PC-9 (cell line): Measurements from ENCODE around the gene RAB24. TPM values are rescaled to one million over a fixed set of nuclear protein-coding genes. Genes with fewer than 3 reads are reported as not detected.
A peak's percentile ranks its signal among the peaks of the same experiment; 100 is the strongest.

ENCODE experiments used
- BruUV-seq: library from RNA; stranded (reverse); fragments of 400-500 nt; replicated peaks from 2 replicates; lab custom pipeline; 2021; lab: Mats Ljungman, UMichigan
- CTCF ChIA-PET: fragments of 300-600 bp; sonication (Branson Sonifier 250); formaldehyde crosslinking; loops from one replicate; lab custom pipeline; 2022; ENCODE audit warnings: antibody characterized with exemption; lab: Charles Lee
- POLR2A ChIA-PET: fragments of 300-600 bp; sonication (Branson Sonifier 250); formaldehyde crosslinking; loops from one replicate; lab custom pipeline; 2022; ENCODE audit warnings: antibody characterized with exemption; ENCODE audit not compliant: unreplicated experiment; lab: Charles Lee
- DNase-seq, 2 experiments: peaks; one replicate each; pipeline versions ENCODE4 v3.0.0 to v3.0.0-alpha.2; 2015 to 2022; ENCODE audit warnings: mixed read lengths in 1 of 2
- H2AFZ ChIP-seq: fragments of 200-600 bp; sonication (generic); 2 replicates; pipeline ENCODE4 v1.8.1; 2017; ENCODE audit warnings: antibody characterized with exemption
- H3F3A ChIP-seq: fragments of 200-600 bp; sonication (generic); 2 replicates; pipeline ENCODE4 v1.8.1; 2017; ENCODE audit warnings: antibody characterized with exemption, mild to moderate bottlenecking, low read depth; ENCODE audit not compliant: insufficient read depth
- H3K27ac ChIP-seq: fragments of 200-600 bp; sonication (generic); 2 replicates; pipeline ENCODE4 v1.6.1; 2016; ENCODE audit warnings: mixed run types
- H3K27me3 ChIP-seq: fragments of 200-600 bp; sonication (generic); 2 replicates; pipeline ENCODE4 v1.6.1; 2016; ENCODE audit warnings: low read depth, mixed run types; ENCODE audit not compliant: insufficient read depth
- H3K36me3 ChIP-seq: fragments of 200-600 bp; sonication (generic); 2 replicates; pipeline ENCODE4 v1.6.1; 2016; ENCODE audit warnings: low read depth, mixed run types
- H3K4me1 ChIP-seq: fragments of 200-600 bp; sonication (generic); replicated peaks from 2 replicates; pipeline ENCODE4 v1.6.1; 2016; ENCODE audit warnings: mixed run types; ENCODE audit not compliant: insufficient read depth
- H3K4me2 ChIP-seq: fragments of 200-600 bp; sonication (generic); 2 replicates; pipeline ENCODE4 v1.6.1; 2017; ENCODE audit warnings: mixed run types
- H3K4me3 ChIP-seq: fragments of 200-600 bp; sonication (generic); 2 replicates; pipeline ENCODE4 v1.6.1; 2016; ENCODE audit warnings: mixed run types
- H3K79me2 ChIP-seq: fragments of 200-600 bp; sonication (generic); 2 replicates; pipeline ENCODE4 v1.6.1; 2017; ENCODE audit warnings: low read depth, mixed run types
- H3K9me2 ChIP-seq: fragments of 200-600 bp; sonication (generic); 2 replicates; pipeline ENCODE4 v1.8.1; 2017; ENCODE audit warnings: mild to moderate bottlenecking; ENCODE audit not compliant: insufficient read depth
- H3K9me3 ChIP-seq: fragments of 200-600 bp; sonication (generic); 2 replicates; pipeline ENCODE4 v1.8.1; 2016; ENCODE audit warnings: low read depth; ENCODE audit not compliant: insufficient read depth
- H4K20me1 ChIP-seq: fragments of 200-600 bp; sonication (generic); 2 replicates; pipeline ENCODE4 v1.8.1; 2017; ENCODE audit not compliant: insufficient read depth
- EZH2 ChIP-seq: fragments of 200-600 bp; sonication (generic); IDR thresholded peaks from 2 replicates; pipeline ENCODE4 v1.8.0; 2017; ENCODE audit warnings: antibody characterized with exemption, low read depth
- intact Hi-C: fragments of 100-400 bp; cut with micrococcal nuclease; formaldehyde crosslinking; loops from one replicate; pipeline ENCODE4 v1.10.0; 2022; ENCODE audit not compliant: unreplicated experiment
- total RNA-seq: library from RNA; stranded (reverse); gene quantifications from 2 replicates; pipeline ENCODE4 v1.2.3, GENCODE V29; 2021
- TF ChIP-seq, protein P1 (sequence below): fragments of 200-600 bp; sonication (generic); conservative IDR thresholded peaks from 2 replicates; pipeline ENCODE4 v1.6.1; 2017; ENCODE audit warnings: mixed run types, antibody characterized with exemption, mild to moderate bottlenecking, moderate library complexity

RAB24 gene
- total RNA-seq, 1 experiment from 2014 or later = 16.9 TPM

DNA sequence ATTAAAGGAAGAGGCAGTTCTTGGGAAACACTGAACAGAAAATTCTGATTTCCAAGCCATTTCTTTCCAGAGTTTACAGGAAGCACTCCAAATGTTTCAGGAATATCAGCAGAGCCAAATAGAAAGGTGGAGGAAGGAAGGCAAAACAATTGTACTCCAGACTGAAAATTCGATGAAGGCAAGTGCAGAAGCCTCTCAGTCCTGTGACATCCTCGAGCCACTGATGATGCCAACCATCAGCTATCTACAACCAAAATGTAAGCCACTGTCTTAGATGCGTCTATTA lies 45.8 kb upstream of the RAB24 start:
- H3K9me2 ChIP-seq = no peaks in the 10 kb centered on the region
- no peak for DNase-seq
- peak overlapping the region; percentile 88 for H3K4me2 ChIP-seq
- no peak for TF ChIP-seq EZH2
- TF ChIP-seq, protein P1, sequence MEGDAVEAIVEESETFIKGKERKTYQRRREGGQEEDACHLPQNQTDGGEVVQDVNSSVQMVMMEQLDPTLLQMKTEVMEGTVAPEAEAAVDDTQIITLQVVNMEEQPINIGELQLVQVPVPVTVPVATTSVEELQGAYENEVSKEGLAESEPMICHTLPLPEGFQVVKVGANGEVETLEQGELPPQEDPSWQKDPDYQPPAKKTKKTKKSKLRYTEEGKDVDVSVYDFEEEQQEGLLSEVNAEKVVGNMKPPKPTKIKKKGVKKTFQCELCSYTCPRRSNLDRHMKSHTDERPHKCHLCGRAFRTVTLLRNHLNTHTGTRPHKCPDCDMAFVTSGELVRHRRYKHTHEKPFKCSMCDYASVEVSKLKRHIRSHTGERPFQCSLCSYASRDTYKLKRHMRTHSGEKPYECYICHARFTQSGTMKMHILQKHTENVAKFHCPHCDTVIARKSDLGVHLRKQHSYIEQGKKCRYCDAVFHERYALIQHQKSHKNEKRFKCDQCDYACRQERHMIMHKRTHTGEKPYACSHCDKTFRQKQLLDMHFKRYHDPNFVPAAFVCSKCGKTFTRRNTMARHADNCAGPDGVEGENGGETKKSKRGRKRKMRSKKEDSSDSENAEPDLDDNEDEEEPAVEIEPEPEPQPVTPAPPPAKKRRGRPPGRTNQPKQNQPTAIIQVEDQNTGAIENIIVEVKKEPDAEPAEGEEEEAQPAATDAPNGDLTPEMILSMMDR = no peak
- no TSS peak for BruUV-seq
- H3K27me3 ChIP-seq = no peaks in the 10 kb centered on the region
- peaks cover 6% of the 10 kb centered on the region; the same call in 1 of the 2 replicates for H3K36me3 ChIP-seq
- peaks cover 20% of the 10 kb centered on the region for H3K4me1 ChIP-seq
- ChIA-PET CTCF (interaction anchor here (0.5 to 0.6 kb wide), 2 partner anchors 25 to 225 kb away, joined by 3 to 7 read pairs; no protein-coding TSS in a partner anchor), POLR2A (no interaction called here)
- 0 out of 2 replicates have a peak, but pooled peaks cover 8% of the 10 kb centered on the region for H3F3A ChIP-seq
- H4K20me1 ChIP-seq = peaks cover 29% of the 10 kb centered on the region
- no peak overlapping the region for H2AFZ ChIP-seq
- H3K79me2 ChIP-seq = peaks cover 64% of the 10 kb centered on the region
- H3K4me3 ChIP-seq = no peak overlapping the region
- H3K9me3 ChIP-seq = no peaks in the 10 kb centered on the region
- no peak overlapping the region for H3K27ac ChIP-seq
- intact Hi-C loops = no loop called here

GRCh38 chr5:177347699-177348098 lies 44.2 kb upstream of the RAB24 start:
- ChIA-PET POLR2A (no interaction called here), CTCF (no interaction called here)
- no TSS peak for BruUV-seq
- intact Hi-C loops = no loop called here
- no peak overlapping the region for H2AFZ ChIP-seq
- H3K4me2 ChIP-seq = no peak overlapping the region
- DNase-seq = no peak
- no peaks in the 10 kb centered on the region for H3K9me2 ChIP-seq
- H4K20me1 ChIP-seq = peaks cover 35% of the 10 kb centered on the region
- no peak overlapping the region for H3K27ac ChIP-seq
- H3K4me1 ChIP-seq = peaks cover 20% of the 10 kb centered on the region
- peaks cover 77% of the 10 kb centered on the region for H3K79me2 ChIP-seq
- no peak overlapping the region for H3K4me3 ChIP-seq
- H3K9me3 ChIP-seq = no peaks in the 10 kb centered on the region
- H3K36me3 ChIP-seq = peaks cover 6% of the 10 kb centered on the region; the same call in 1 of the 2 replicates
- H3F3A ChIP-seq = peaks cover 8% of the 10 kb centered on the region; the same call in 1 of the 2 replicates
- no peaks in the 10 kb centered on the region for H3K27me3 ChIP-seq
- TF ChIP-seq, protein P1 = no peak
- no peak for TF ChIP-seq EZH2

DNA sequence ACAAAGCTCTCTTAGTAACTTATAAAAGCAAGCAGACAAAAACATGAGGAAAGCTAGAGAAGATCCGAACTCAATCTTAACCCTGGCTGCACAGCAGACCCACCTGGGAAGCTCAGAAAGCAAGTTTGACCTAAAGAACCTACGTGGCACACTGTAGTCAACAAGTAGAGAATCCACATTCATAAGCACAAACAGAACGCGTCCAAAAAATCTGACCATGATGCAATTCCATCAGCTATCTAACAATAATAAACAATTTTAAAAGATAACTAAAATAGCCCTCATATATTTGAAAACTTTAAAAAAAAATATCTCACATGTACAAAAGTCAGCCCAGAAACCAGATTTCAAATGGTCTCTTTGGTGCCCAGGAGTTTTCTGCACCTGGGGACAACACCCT lies 43.3 kb upstream of the RAB24 start:
- TF ChIP-seq EZH2 = no peak
- TF ChIP-seq, protein P1 = no peak
- peaks cover 35% of the 10 kb centered on the region for H4K20me1 ChIP-seq
- intact Hi-C loops = no loop called here
- H3K9me2 ChIP-seq = no peaks in the 10 kb centered on the region
- H3K4me3 ChIP-seq = no peak overlapping the region
- H3K79me2 ChIP-seq = peaks cover 84% of the 10 kb centered on the region
- peaks cover 7% of the 10 kb centered on the region for H3K36me3 ChIP-seq
- H3K27ac ChIP-seq = no peak overlapping the region
- ChIA-PET CTCF (no interaction called here), POLR2A (no interaction called here)
- H3K9me3 ChIP-seq = no peaks in the 10 kb centered on the region
- H3K4me1 ChIP-seq = peaks cover 16% of the 10 kb centered on the region
- no peaks in the 10 kb centered on the region for H3K27me3 ChIP-seq
- H3K4me2 ChIP-seq = no peak overlapping the region
- BruUV-seq = no TSS peak
- H2AFZ ChIP-seq = no peak overlapping the region
- peaks cover 8% of the 10 kb centered on the region; the same call in 1 of the 2 replicates for H3F3A ChIP-seq
- DNase-seq = no peak
